ENCODE results near the gene POGLUT3. TPM values are rescaled to one million over a fixed set of nuclear protein-coding genes. Genes with fewer than 3 reads are reported as not detected.

POGLUT3 gene
- total and polyA plus RNA-seq, 9 of the 15 experiments (the other 6 are each of a cell fraction or from before 2014, with no cell fraction given): 4.6 to 29.7 (median 17.8) TPM

GRCh38 chr11:108498046-108498815 is at the start of gene POGLUT3 (continued):
- TF ChIP-seq, protein P1, sequence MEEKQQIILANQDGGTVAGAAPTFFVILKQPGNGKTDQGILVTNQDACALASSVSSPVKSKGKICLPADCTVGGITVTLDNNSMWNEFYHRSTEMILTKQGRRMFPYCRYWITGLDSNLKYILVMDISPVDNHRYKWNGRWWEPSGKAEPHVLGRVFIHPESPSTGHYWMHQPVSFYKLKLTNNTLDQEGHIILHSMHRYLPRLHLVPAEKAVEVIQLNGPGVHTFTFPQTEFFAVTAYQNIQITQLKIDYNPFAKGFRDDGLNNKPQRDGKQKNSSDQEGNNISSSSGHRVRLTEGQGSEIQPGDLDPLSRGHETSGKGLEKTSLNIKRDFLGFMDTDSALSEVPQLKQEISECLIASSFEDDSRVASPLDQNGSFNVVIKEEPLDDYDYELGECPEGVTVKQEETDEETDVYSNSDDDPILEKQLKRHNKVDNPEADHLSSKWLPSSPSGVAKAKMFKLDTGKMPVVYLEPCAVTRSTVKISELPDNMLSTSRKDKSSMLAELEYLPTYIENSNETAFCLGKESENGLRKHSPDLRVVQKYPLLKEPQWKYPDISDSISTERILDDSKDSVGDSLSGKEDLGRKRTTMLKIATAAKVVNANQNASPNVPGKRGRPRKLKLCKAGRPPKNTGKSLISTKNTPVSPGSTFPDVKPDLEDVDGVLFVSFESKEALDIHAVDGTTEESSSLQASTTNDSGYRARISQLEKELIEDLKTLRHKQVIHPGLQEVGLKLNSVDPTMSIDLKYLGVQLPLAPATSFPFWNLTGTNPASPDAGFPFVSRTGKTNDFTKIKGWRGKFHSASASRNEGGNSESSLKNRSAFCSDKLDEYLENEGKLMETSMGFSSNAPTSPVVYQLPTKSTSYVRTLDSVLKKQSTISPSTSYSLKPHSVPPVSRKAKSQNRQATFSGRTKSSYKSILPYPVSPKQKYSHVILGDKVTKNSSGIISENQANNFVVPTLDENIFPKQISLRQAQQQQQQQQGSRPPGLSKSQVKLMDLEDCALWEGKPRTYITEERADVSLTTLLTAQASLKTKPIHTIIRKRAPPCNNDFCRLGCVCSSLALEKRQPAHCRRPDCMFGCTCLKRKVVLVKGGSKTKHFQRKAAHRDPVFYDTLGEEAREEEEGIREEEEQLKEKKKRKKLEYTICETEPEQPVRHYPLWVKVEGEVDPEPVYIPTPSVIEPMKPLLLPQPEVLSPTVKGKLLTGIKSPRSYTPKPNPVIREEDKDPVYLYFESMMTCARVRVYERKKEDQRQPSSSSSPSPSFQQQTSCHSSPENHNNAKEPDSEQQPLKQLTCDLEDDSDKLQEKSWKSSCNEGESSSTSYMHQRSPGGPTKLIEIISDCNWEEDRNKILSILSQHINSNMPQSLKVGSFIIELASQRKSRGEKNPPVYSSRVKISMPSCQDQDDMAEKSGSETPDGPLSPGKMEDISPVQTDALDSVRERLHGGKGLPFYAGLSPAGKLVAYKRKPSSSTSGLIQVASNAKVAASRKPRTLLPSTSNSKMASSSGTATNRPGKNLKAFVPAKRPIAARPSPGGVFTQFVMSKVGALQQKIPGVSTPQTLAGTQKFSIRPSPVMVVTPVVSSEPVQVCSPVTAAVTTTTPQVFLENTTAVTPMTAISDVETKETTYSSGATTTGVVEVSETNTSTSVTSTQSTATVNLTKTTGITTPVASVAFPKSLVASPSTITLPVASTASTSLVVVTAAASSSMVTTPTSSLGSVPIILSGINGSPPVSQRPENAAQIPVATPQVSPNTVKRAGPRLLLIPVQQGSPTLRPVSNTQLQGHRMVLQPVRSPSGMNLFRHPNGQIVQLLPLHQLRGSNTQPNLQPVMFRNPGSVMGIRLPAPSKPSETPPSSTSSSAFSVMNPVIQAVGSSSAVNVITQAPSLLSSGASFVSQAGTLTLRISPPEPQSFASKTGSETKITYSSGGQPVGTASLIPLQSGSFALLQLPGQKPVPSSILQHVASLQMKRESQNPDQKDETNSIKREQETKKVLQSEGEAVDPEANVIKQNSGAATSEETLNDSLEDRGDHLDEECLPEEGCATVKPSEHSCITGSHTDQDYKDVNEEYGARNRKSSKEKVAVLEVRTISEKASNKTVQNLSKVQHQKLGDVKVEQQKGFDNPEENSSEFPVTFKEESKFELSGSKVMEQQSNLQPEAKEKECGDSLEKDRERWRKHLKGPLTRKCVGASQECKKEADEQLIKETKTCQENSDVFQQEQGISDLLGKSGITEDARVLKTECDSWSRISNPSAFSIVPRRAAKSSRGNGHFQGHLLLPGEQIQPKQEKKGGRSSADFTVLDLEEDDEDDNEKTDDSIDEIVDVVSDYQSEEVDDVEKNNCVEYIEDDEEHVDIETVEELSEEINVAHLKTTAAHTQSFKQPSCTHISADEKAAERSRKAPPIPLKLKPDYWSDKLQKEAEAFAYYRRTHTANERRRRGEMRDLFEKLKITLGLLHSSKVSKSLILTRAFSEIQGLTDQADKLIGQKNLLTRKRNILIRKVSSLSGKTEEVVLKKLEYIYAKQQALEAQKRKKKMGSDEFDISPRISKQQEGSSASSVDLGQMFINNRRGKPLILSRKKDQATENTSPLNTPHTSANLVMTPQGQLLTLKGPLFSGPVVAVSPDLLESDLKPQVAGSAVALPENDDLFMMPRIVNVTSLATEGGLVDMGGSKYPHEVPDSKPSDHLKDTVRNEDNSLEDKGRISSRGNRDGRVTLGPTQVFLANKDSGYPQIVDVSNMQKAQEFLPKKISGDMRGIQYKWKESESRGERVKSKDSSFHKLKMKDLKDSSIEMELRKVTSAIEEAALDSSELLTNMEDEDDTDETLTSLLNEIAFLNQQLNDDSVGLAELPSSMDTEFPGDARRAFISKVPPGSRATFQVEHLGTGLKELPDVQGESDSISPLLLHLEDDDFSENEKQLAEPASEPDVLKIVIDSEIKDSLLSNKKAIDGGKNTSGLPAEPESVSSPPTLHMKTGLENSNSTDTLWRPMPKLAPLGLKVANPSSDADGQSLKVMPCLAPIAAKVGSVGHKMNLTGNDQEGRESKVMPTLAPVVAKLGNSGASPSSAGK (IDR thresholded peaks at IDR 0.05): peak; percentile 96
- TF ChIP-seq RNF2 (IDR thresholded peaks at IDR 0.05) (peak; percentile 61; the same call in 1 of the 2 replicates), E2F1 (CRISPR knock-in tag; IDR thresholded peaks at IDR 0.05) (peak; percentile 95), GATAD2A (IDR thresholded peaks at IDR 0.05) (no peak; the same call in 1 of the 2 replicates), FOXA3 (CRISPR knock-in tag; conservative IDR thresholded peaks at IDR 0.05 in 1 of 2, IDR thresholded peaks at IDR 0.05 in 1 of 2) (peak in 1 of 2 experiments; percentile 90; a peak in 2 of 4 replicates), ZNF274 (IDR thresholded peaks at IDR 0.05; ENCODE audit: borderline replicate concordance, low read depth, low read length) (no peak), ZNF431 (CRISPR knock-in tag; IDR thresholded peaks at IDR 0.05) (peak; percentile 92), BRCA1 (IDR thresholded peaks at IDR 0.05) (no peak), BRCA1 (CRISPR knock-in tag; IDR thresholded peaks at IDR 0.05) (peak; percentile 77; the same call in 1 of the 2 replicates), BACH1 (tag; IDR thresholded peaks at IDR 0.05) (no peak), CBX3 (IDR thresholded peaks at IDR 0.05; ENCODE audit: borderline replicate concordance in 1 of 2, low read length in 2 of 2) (peak in 1 of 2 experiments; percentile 31; a peak in 2 of 3 replicates), NFRKB (IDR thresholded peaks at IDR 0.05; ENCODE audit: low read depth) (peak; percentile 66), ZNF224 (CRISPR knock-in tag; IDR thresholded peaks at IDR 0.05) (peak; percentile 90)
- TF ChIP-seq, protein P2, sequence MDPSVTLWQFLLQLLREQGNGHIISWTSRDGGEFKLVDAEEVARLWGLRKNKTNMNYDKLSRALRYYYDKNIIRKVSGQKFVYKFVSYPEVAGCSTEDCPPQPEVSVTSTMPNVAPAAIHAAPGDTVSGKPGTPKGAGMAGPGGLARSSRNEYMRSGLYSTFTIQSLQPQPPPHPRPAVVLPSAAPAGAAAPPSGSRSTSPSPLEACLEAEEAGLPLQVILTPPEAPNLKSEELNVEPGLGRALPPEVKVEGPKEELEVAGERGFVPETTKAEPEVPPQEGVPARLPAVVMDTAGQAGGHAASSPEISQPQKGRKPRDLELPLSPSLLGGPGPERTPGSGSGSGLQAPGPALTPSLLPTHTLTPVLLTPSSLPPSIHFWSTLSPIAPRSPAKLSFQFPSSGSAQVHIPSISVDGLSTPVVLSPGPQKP (CRISPR knock-in tag; IDR thresholded peaks at IDR 0.05): 0 out of 2 replicates have a peak, but pooled peaks have one; percentile 69

Measured in K562 (cell line).